ENCODE results near the gene CRADD.

The CRADD gene

GRCh38 chr12:93673084-93673483 is 4.1 kb upstream of the CRADD start:
- no peak for DNase-seq

- no peak for DNase-seq
Observed at GRCh38 chr12:93674386-93674785, 2.8 kb upstream of the CRADD start.

GRCh38 chr12:93676408-93677194 is 574 bp upstream of the CRADD start:
- DNase-seq = no peak

GRCh38 chr12:93678779-93679178 is 1.6 kb downstream of the CRADD start:
- DNase-seq = no peak

GRCh38 chr12:93679308-93679925 is 2.2 kb downstream of the CRADD start:
- DNase-seq = no peak

GRCh38 chr12:93680006-93680405 is 2.8 kb downstream of the CRADD start:
- DNase-seq = no peak

GRCh38 chr12:93682846-93683261 is 5.7 kb downstream of the CRADD start:
- DNase-seq = no peak

- no peak for DNase-seq
Observed at GRCh38 chr12:93683410-93683809, 6.2 kb downstream of the CRADD start.

GRCh38 chr12:93684716-93685115 is 7.5 kb downstream of the CRADD start:
- DNase-seq = no peak

GRCh38 chr12:93686572-93687356 is 9.6 kb downstream of the CRADD start:
- no peak for DNase-seq

GRCh38 chr12:93689076-93689834 is 12.1 kb downstream of the CRADD start:
- no peak for DNase-seq

- no peak for DNase-seq
Observed at GRCh38 chr12:93696462-93696861, 19.3 kb downstream of the CRADD start.

- DNase-seq = no peak
Observed at GRCh38 chr12:93698307-93699092, 21.3 kb downstream of the CRADD start.

- no peak for DNase-seq
Observed at GRCh38 chr12:93699271-93700145, 22.3 kb downstream of the CRADD start.

GRCh38 chr12:93702707-93703315 is 25.6 kb downstream of the CRADD start:
- DNase-seq = no peak

- DNase-seq = no peak
Observed at GRCh38 chr12:93704122-93704521, 26.9 kb downstream of the CRADD start.

GRCh38 chr12:93704625-93705024 is 27.4 kb downstream of the CRADD start:
- DNase-seq = no peak

GRCh38 chr12:93705237-93705636 is 28.1 kb downstream of the CRADD start:
- DNase-seq = no peak

- no peak for DNase-seq
Observed at GRCh38 chr12:93706387-93706786, 29.2 kb downstream of the CRADD start.

- DNase-seq = no peak
Observed at GRCh38 chr12:93706824-93707223, 29.6 kb downstream of the CRADD start.

- no peak for DNase-seq
Observed at GRCh38 chr12:93707836-93708235, 30.7 kb downstream of the CRADD start.
